ENCODE results near the gene NOL3. TPM values are rescaled to one million over a fixed set of nuclear protein-coding genes. Genes with fewer than 3 reads are reported as not detected.

The NOL3 gene
- total RNA-seq, 5 donors from 2014 or later (not counting 1 experiment from before 2014, with no cell fraction given): 2.1 to 8.0 (median 5.2) TPM

DNA sequence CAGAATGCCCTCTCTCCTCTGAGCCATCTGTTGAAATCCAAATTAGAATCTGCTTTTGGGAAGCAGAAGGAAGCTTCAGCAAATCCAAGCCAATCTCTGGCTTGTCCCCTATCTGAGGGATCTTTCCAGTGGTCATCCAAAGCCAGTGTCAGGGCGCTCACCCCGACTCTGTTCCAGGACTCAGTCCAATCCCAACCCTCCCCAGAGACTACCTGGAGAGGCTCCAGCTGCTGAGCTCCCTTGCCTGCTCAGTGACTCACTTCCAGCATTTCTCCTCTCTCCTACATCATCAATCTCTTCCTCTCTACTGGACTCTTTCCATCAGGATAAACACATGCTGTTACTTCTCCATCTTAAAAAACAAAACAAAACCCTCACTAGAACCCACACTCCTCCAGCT, 11.0 kb downstream of the NOL3 start:
- DNase-seq (no peak), ATAC-seq (replicated peaks in 1 of 4) (no peak)
- H3K36me3 ChIP-seq (ENCODE audit: control insufficient read depth in 2 of 2, extremely low read depth in 1 of 2, insufficient read depth in 1 of 2, low read length in 1 of 2): no peaks in the 10 kb centered on the region
- no peak overlapping the region for H3K27ac ChIP-seq (ENCODE audit: low read length)
- H3K27me3 Mint-ChIP-seq: peaks cover 14 to 21% of the 10 kb centered on the region in 2 donors
- CTCF ChIA-PET: interaction anchor here (0.7 to 2.1 kb wide), 2 partner anchors 22 to 28 kb away, joined by 4 to 8 read pairs; partner anchors contain the start of genes FBXL8 (in 1 of the 2) and TRADD (in 1 of the 2)
- no peak overlapping the region for H3K4me3 ChIP-seq (ENCODE audit: control insufficient read depth in 1 of 2, extremely low read depth in 1 of 2, low read length in 1 of 2)
- no peaks in the 10 kb centered on the region for H3K9me3 Mint-ChIP-seq
- peaks cover 6 to 41% of the 10 kb centered on the region in 2 experiments for H3K27me3 ChIP-seq (replicated peaks in 1 of 2; ENCODE audit: control insufficient read depth in 2 of 2, extremely low read depth in 1 of 2, insufficient read depth in 2 of 2, low read length in 1 of 2)
- 94% methylated on average over 2 of the region's 2 CpGs for WGBS (ENCODE audit: insufficient coverage)
- H3K27ac Mint-ChIP-seq: no peak overlapping the region
- H3K4me1 Mint-ChIP-seq: peaks cover 22 to 34% (median 23%) of the 10 kb centered on the region in 3 donors
- peaks cover 4 to 42% of the 10 kb centered on the region in 2 experiments for H3K4me1 ChIP-seq (ENCODE audit: control insufficient read depth in 1 of 2, extremely low read depth in 1 of 2, insufficient read depth in 2 of 2, low read length in 2 of 2)
- no peaks in the 10 kb centered on the region for H3K36me3 Mint-ChIP-seq
- POLR2A ChIA-PET: interaction anchor here in 1 of 2 donors (1.0 kb wide), 1 partner anchor 229 kb away, joined by 10 read pairs; no protein-coding TSS in a partner anchor
- no peaks in the 10 kb centered on the region for H3K9me3 ChIP-seq
- H3K4me3 Mint-ChIP-seq: no peak overlapping the region

DNA sequence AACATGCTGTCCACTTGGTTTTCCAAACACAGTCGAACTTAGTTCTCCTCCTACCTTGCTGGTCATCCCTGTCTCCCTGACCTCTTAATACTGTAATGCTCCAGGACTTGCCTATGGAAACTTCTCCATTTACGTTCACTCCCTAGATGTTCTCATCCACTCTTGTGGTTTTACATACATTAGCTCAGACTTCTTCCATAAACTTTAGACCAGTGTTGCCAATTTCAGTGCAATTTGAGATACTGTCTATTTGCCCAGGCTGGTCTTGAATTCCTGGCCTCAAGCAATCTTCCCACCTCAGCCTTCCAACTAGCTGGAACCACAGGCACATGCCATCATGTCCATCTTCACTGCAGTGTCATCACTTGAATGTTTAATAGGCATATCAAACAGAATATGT, 11.9 kb downstream of the NOL3 start:
- DNase-seq (no peak), ATAC-seq (replicated peaks in 1 of 4) (no peak)
- Mint-ChIP-seq H3K4me3 (no peak overlapping the region), H3K9me3 (no peaks in the 10 kb centered on the region), H3K27me3 (peaks cover 9 to 13% of the 10 kb centered on the region in 2 donors), H3K36me3 (no peaks in the 10 kb centered on the region), H3K4me1 (peaks cover 21 to 30% (median 22%) of the 10 kb centered on the region in 3 donors), H3K27ac (no peak overlapping the region)
- Histone ChIP-seq H3K27me3 (replicated peaks in 1 of 2; ENCODE audit: control insufficient read depth in 2 of 2, extremely low read depth in 1 of 2, insufficient read depth in 2 of 2, low read length in 1 of 2) (peaks cover 3 to 43% of the 10 kb centered on the region in 2 experiments), H3K36me3 (ENCODE audit: control insufficient read depth in 2 of 2, extremely low read depth in 1 of 2, insufficient read depth in 1 of 2, low read length in 1 of 2) (no peaks in the 10 kb centered on the region), H3K4me1 (ENCODE audit: control insufficient read depth in 1 of 2, extremely low read depth in 1 of 2, insufficient read depth in 2 of 2, low read length in 2 of 2) (peaks cover 4 to 42% of the 10 kb centered on the region in 2 experiments), H3K4me3 (ENCODE audit: control insufficient read depth in 1 of 2, extremely low read depth in 1 of 2, low read length in 1 of 2) (no peak overlapping the region), H3K27ac (ENCODE audit: low read length) (no peak overlapping the region), H3K9me3 (no peaks in the 10 kb centered on the region)
- 100% methylated on average over 2 of the region's 2 CpGs for WGBS (ENCODE audit: insufficient coverage)
- ChIA-PET CTCF (interaction anchor here (0.7 to 2.1 kb wide), 2 partner anchors 23 to 29 kb away, joined by 4 to 8 read pairs; partner anchors contain the start of genes FBXL8 (in 1 of the 2) and TRADD (in 1 of the 2)), POLR2A (interaction anchor here in 1 of 2 donors (1.0 kb wide), 1 partner anchor 230 kb away, joined by 10 read pairs; no protein-coding TSS in a partner anchor)

DNA sequence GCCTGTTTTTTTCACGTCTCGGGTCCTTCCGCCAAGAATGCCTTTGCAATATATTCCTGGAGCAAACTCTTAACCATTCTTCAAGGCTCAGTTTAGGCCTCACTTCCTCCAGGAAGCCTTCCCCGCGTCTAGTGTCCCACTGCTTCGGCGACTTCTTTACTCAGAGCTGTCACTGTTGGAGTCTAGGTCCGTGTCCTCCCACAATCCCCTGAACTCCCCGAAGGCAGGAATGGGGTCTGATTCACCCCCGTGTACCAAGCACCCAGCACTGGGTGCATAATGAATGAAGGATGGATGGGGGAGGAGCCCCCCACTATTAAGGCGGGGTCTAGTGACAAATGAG, 12.9 kb downstream of the NOL3 start:
- peaks cover 4 to 32% of the 10 kb centered on the region in 2 experiments for H3K4me1 ChIP-seq (ENCODE audit: control insufficient read depth in 1 of 2, extremely low read depth in 1 of 2, insufficient read depth in 2 of 2, low read length in 2 of 2)
- peak overlapping the region; percentile 76 to 80 for H3K4me3 ChIP-seq (ENCODE audit: control insufficient read depth in 1 of 2, extremely low read depth in 1 of 2, low read length in 1 of 2)
- 8% methylated on average over 8 of the region's 11 CpGs for WGBS (ENCODE audit: insufficient coverage)
- no peaks in the 10 kb centered on the region for H3K9me3 Mint-ChIP-seq
- H3K36me3 Mint-ChIP-seq: no peaks in the 10 kb centered on the region
- peaks cover 4 to 10% of the 10 kb centered on the region in 2 donors for H3K27me3 Mint-ChIP-seq
- no peaks in the 10 kb centered on the region for H3K36me3 ChIP-seq (ENCODE audit: control insufficient read depth in 2 of 2, extremely low read depth in 1 of 2, insufficient read depth in 1 of 2, low read length in 1 of 2)
- no peak for DNase-seq
- peak overlapping the region; percentile 84 for H3K27ac ChIP-seq (ENCODE audit: low read length)
- no peak overlapping the region for H3K27ac Mint-ChIP-seq
- peaks cover 0 to 42% of the 10 kb centered on the region in 2 experiments for H3K27me3 ChIP-seq (replicated peaks in 1 of 2; ENCODE audit: control insufficient read depth in 2 of 2, extremely low read depth in 1 of 2, insufficient read depth in 2 of 2, low read length in 1 of 2)
- ChIA-PET CTCF (interaction anchor here (1.3 to 2.1 kb wide), 2 partner anchors 24 to 172 kb away, joined by 3 to 4 read pairs; partner anchors contain the start of genes FBXL8 (in 1 of the 2) and TRADD (in 1 of the 2)), POLR2A (interaction anchor here in 1 of 2 donors (0.6 kb wide), 1 partner anchor 239 kb away, joined by 3 read pairs; no protein-coding TSS in a partner anchor)
- no peak for ATAC-seq (replicated peaks in 1 of 4)
- H3K9me3 ChIP-seq: no peaks in the 10 kb centered on the region
- H3K4me3 Mint-ChIP-seq: no peak overlapping the region
- H3K4me1 Mint-ChIP-seq: peaks cover 16 to 21% (median 17%) of the 10 kb centered on the region in 3 donors

DNA sequence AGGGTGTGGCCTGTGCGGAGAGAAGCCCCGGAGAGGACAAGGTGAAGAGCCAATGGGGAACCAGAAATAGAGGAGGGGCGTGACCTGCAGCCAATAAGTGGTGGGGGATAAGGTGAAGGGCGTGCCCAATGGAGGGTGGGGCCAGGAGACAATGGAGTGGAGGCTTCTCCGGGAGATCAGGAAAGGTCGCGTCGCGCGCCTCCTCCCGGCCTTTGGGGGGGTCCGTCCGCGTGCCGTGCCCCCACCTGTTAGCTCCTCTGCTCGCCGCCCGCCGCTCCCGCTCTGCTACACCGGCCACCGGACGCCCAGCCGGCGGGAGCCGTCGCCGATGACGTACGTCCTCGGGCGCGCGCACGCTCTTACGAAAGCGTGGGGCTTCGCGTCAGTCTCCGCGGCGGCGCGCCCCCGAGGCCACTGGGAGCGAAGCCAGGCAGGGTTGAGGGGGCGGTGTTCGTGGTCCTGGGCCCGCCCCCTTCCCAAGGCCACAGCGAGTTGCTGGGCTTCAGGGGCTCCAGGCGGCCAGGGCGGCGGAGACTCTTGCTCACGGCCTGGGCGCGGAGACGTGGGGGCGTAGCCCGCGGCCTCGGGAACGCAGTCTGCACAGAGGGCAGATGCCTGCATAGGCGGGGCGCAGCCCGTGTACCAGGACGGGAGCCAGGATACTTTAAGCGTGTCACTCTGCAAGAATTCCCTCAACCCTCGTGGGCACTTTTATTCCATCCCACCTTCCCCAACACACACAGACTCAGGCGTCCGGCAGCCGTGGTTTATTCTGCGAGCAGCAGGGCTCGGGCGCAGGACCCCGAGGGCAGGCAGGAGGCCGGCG, 13.5 kb downstream of the NOL3 start, which contains the start of gene MATCAP1:
MATCAP1 (minus strand) TSS at position 337 of the 826 bp plus-strand sequence. CDS start 3,353 bp downstream, outside the sequence.
- Mint-ChIP-seq H3K36me3 (no peaks in the 10 kb centered on the region), H3K9me3 (no peaks in the 10 kb centered on the region), H3K4me3 (peak within 1 kb of the TSS in 1 of 3 donors; percentile 82), H3K4me1 (peaks cover 13 to 17% (median 16%) of the 10 kb centered on the region in 3 donors), H3K27ac (no peak within 1 kb of the TSS), H3K27me3 (peaks cover 2 to 8% of the 10 kb centered on the region in 2 donors)
- ATAC-seq (replicated peaks in 1 of 4): peak; percentile 92 to 95 (median 92)
- WGBS (ENCODE audit: insufficient coverage): under 1% methylated on average over 75 of the region's 77 CpGs
- H3K4me1 ChIP-seq (ENCODE audit: control insufficient read depth in 1 of 2, extremely low read depth in 1 of 2, insufficient read depth in 2 of 2, low read length in 2 of 2): peaks cover 4 to 26% of the 10 kb centered on the region in 2 experiments
- peak within 1 kb of the TSS; percentile 76 to 80 for H3K4me3 ChIP-seq (ENCODE audit: control insufficient read depth in 1 of 2, extremely low read depth in 1 of 2, low read length in 1 of 2)
- H3K9me3 ChIP-seq: no peaks in the 10 kb centered on the region
- no peaks in the 10 kb centered on the region for H3K36me3 ChIP-seq (ENCODE audit: control insufficient read depth in 2 of 2, extremely low read depth in 1 of 2, insufficient read depth in 1 of 2, low read length in 1 of 2)
- peak; percentile 83 to 97 (median 94) for DNase-seq
- ChIA-PET CTCF (interaction anchor here (1.3 to 1.6 kb wide), 2 partner anchors 166 to 172 kb away, joined by 3 to 10 read pairs; no protein-coding TSS in a partner anchor), POLR2A (no interaction called here)
- peak within 1 kb of the TSS; percentile 84 for H3K27ac ChIP-seq (ENCODE audit: low read length)
- peaks cover 0 to 43% of the 10 kb centered on the region in 2 experiments for H3K27me3 ChIP-seq (replicated peaks in 1 of 2; ENCODE audit: control insufficient read depth in 2 of 2, extremely low read depth in 1 of 2, insufficient read depth in 2 of 2, low read length in 1 of 2)

DNA sequence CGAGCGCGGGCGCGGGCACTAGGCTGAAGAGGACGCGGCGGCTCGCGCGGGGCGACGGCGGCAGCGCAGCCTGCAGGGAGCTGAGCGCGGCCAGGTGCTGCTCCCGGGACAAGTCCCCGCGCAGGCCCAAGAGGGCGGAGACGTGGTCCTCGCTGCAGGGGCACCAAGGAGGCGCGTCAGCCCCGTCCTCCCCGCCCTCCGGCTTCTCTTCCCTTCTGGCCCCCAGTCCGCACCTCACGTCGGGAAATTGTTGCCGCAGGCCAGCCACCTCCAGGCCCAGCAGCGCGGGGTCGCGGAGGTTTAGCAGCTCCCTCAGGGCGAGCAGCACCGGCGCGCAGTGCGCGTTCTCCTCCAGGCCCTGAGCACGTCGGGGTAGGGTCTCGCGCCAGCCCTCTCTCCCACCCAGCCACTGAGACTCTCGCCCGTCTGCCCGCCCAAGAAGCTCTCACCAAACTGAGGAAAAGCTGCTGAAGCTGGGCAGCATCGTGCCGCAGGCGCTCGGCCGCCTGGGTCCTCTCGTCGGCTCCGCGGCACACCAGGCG, 14.2 kb downstream of the NOL3 start:
- Histone ChIP-seq H3K36me3 (ENCODE audit: control insufficient read depth in 2 of 2, extremely low read depth in 1 of 2, insufficient read depth in 1 of 2, low read length in 1 of 2) (no peaks in the 10 kb centered on the region), H3K9me3 (no peaks in the 10 kb centered on the region), H3K4me3 (ENCODE audit: control insufficient read depth in 1 of 2, extremely low read depth in 1 of 2, low read length in 1 of 2) (peak overlapping the region; percentile 76 to 80), H3K4me1 (ENCODE audit: control insufficient read depth in 1 of 2, extremely low read depth in 1 of 2, insufficient read depth in 2 of 2, low read length in 2 of 2) (peaks cover 4 to 22% of the 10 kb centered on the region in 2 experiments), H3K27me3 (replicated peaks in 1 of 2; ENCODE audit: control insufficient read depth in 2 of 2, extremely low read depth in 1 of 2, insufficient read depth in 2 of 2, low read length in 1 of 2) (peaks cover 0 to 37% of the 10 kb centered on the region in 2 experiments), H3K27ac (ENCODE audit: low read length) (no peak overlapping the region)
- Mint-ChIP-seq H3K4me3 (peak overlapping the region in 1 of 3 donors; percentile 82), H3K27me3 (peaks cover 0 to 6% of the 10 kb centered on the region in 2 donors), H3K27ac (no peak overlapping the region), H3K36me3 (no peaks in the 10 kb centered on the region), H3K4me1 (peaks cover 11 to 15% (median 14%) of the 10 kb centered on the region in 3 donors), H3K9me3 (no peaks in the 10 kb centered on the region)
- ATAC-seq (replicated peaks in 1 of 4) (peak; percentile 1 to 23 (median 10)), DNase-seq (peak in 2 of 35 experiments; percentile 30 to 32)
- POLR2A ChIA-PET: no interaction called here
- 9% methylated on average over 59 of the region's 59 CpGs for WGBS (ENCODE audit: insufficient coverage)
- CTCF ChIA-PET: interaction anchor here (0.6 to 1.6 kb wide), 4 partner anchors 9 to 167 kb away, joined by 4 to 10 read pairs (median 6); partner anchors contain the start of genes FBXL8 (in 1 of the 2) and TRADD (in 1 of the 2)

Measured in T-cell (primary cell).